ENCODE results near the gene MYO18B.

The MYO18B gene

DNA sequence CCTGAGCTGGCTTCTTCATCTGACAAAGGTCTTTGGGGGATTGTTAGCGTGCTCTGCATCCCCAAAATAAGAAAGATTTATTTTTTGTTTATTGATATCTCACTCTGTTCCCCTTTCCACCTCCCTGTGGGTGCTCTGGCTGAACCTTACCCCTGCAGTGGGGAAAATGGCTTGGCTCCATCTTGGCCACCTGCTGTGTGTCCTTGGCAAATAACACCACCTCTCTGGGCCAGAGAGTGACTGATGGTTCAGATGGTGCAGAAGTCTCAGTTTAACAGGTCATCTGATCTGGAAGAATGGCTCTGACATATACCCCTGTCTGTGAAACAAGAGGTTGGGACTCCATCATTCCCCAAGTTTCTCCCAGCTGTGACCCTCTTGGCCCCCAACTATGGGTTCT is 157.6 kb downstream of the MYO18B start:
- no peak for DNase-seq (ENCODE audit: low read depth in 2 of 2)

DNA sequence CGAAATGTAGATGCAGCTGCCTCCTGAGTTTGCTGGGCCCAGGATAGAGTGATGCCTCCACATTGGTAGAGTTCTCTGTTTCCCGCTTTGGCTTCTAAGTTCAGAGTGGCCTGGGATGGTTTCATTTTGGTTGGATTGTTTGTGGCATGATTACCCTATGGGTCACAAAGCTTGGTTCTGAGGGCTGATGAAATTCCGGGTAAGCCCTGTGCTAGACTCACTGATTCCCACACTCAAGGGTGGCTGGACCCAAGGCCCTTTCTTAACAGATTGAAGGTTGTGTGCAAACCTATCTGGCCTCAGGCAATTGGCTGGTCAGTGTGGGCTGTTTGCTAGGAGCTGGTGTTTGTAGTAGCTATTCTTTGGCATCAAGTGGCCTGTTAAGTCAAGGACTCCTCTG is 158.4 kb downstream of the MYO18B start:
- DNase-seq (ENCODE audit: low read depth in 2 of 2): no peak

DNA sequence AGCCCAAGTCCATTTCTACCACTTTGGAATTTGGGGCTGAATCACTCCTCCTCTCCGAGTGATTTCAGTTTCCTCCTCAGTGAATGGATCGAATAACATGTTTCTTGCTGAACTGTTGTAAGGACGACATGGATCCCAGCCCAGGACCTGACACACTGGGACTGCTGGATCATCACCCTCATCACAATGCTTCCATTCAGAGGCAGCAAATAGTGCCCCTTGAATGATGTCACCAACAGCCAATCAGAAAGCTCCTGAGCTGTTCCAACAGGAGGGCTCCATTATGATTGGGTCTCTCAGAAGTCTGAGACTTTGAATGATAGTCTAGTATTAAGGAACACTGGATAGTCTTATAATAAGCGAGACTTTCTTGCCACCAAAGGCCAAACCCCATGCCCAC is 158.9 kb downstream of the MYO18B start:
- no peak for DNase-seq (ENCODE audit: low read depth in 2 of 2)

DNA sequence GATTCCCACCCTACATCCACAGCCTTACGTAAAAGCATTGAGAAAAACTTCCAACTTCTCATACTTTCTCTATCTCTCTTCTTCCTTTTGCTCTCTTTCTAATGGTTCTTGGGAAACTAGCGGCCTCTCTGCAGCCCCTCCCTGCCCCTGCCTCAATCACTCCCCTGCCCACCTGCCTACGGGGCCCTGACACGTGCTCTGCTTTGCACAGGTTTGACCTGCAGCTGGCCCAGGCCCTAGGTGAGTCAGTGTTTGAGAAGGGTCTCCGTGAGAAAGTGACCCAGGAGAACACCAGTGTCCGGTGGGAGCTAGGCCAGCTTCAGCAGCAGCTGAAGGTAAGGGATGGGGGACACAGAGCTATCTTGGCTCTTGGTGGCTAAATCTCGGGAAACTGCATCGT is 160.4 kb downstream of the MYO18B start:
- DNase-seq (ENCODE audit: low read depth in 2 of 2): no peak

DNA sequence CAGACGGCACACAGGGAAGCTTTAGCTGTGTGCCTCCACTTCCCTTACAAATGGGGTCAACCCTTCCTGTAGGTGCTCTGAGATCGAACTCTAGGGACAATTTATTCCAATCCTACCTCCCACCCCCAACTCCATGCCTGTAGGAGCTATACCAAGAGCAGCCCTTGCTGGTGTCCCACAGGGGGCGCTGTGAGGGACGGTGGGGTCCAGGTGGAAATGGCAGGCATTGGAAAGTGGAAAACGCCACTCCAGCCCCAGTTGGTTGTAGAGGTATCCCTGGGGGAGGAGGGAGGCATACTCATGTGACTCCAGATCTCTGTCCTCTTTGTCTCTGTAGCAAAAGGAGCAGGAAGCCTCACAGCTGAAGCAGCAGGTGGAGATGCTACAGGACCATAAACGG is 161.3 kb downstream of the MYO18B start:
- no peak for DNase-seq (ENCODE audit: low read depth in 2 of 2)

DNA sequence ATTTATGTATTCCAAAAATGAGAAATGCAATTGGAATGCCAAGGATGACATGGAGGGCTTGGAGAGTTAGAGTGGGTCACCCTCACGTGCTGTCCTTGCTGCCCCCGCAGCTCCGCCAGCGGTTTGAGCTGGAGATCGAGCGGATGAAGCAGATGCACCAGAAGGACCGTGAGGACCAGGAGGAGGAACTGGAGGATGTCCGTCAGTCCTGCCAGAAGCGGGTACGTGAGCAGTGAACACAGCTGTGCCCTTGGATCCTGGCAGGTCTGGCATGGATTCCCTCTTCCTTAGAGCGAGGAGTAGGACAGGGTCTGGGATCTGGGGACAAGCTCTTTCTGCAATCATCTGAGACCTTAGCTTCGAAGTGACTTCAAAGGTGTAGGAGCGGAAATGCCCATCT is 166.2 kb downstream of the MYO18B start:
- no peak for DNase-seq (ENCODE audit: low read depth in 2 of 2)

DNA sequence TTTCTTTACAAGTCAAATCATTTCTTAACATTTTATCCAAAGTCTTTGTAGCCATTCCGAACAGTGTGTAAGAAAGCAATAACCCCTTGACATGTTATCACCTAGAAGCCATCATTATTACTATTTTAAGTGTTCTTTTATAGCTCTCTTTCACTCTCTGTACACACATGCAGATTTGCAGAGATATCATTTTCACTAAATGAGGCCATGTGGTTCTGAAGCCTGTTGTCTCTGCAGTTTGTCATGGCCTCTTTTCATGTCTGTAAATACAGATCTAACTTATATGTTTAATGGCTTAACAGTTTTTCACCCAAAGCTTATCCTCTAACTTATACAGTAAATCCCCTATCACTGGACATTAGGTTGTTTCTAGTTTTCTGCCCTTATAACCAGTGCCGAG is 166.8 kb downstream of the MYO18B start:
- DNase-seq (ENCODE audit: low read depth in 2 of 2): no peak

DNA sequence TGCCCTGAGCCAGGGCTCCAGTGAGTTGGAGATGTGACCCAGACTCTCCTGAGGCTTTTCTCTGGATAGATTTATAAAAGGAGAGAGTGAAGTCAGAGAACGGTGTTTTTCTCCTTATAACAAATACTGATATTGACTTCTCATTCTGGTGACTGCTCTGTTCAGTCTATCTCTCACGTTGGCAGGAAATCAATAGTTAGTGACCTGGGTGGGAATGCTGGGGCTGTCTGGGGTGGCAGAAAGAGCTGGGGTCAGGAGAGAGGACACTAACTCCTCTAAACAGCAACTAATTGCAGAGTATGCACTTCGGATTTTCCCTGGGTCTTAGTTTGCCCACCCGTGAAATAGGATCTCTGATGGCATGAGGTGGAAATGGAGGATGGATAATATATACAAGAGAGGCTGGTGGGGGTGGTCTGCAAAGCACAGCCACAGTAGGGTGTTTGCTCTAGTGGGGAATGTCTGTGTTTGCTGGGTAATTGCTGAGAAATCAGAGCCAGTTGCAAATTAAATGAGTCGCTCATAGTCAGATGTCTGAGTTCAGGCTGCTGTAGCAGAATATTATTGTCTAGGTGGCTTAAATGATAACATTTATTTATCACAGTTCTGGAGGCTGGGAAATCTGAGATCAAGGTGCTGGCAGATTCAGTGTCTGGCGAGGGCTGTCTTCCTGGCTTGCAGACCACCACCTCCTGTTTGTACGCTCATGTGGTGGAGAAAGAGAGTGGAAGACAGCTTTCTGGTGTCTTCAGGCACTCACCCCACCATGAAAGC is 167.8 kb downstream of the MYO18B start:
- DNase-seq (ENCODE audit: low read depth in 2 of 2): no peak

DNA sequence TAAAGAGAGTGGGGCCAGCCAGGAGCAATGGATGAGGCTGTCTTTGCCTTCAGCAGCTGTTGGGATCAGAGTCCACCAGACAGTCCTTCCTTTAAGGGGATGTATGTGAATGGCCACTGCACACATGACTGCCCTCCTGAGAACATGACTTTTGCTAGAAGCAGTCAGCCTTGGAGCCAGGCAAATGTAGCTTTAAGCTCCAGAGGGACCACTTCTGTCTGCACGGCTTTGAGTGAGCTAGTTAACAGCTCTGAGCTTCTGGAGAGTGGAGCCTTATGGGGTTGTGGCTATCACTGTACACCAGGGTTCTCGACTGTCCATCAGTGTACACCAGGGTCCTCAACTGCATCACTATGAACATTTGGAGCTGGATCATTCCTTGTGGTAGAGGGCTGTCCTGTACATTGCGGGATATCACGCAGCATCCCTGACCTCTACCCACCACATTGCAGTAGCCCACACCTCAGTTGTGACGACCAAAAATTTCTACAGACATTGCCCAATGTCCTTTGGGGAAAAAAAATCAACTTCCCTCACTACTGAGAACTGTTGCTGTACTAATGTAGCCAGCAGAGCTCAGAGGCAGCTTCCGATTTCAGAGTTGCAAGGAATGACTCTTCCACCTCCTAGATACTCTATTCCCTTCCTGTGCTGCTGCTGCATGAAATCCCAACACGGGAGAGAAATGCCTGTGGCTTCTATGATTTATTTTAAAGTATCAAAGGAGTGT is 169.4 kb downstream of the MYO18B start:
- DNase-seq (ENCODE audit: low read depth in 2 of 2): no peak

DNA sequence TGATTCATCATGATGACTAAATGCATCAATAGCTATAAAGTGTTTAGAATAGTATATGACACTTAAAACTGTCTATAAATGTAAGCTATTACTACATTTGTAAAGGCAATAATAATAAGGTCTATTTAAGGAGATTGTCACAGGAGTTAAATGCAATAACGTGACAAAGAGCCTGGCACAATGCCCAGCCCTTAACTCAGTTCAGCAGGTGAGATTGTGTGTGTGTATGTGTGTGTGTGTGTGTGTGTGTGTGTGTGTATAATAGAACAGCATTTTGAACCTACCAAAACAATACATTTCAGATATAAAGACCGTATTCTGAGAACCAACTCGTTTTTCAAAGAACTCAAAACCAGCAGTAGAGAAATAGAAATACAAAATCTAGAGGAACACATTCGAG is 177.5 kb downstream of the MYO18B start:
- no peak for DNase-seq (ENCODE audit: low read depth in 2 of 2)

DNA sequence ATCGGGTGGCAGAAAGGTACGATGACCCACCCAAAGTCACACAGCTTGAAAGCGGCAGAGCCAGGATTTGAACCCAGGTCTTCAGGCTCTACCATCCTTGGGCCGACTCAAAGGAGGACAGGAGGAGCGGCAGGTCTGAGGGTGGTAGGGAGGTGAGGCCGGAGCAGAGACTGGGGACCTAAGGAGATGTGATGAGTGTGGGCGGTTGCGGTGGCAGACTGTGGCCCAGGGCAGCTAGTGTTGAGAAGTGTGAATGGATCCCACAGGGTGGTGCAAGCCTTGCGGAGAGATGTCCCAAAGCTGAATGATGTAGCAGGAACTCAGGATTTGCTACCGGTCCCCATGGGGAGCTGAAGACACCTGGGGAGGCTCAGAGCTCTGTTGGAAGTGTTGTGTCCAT is 180.2 kb downstream of the MYO18B start:
- no peak for DNase-seq (ENCODE audit: low read depth in 2 of 2)

DNA sequence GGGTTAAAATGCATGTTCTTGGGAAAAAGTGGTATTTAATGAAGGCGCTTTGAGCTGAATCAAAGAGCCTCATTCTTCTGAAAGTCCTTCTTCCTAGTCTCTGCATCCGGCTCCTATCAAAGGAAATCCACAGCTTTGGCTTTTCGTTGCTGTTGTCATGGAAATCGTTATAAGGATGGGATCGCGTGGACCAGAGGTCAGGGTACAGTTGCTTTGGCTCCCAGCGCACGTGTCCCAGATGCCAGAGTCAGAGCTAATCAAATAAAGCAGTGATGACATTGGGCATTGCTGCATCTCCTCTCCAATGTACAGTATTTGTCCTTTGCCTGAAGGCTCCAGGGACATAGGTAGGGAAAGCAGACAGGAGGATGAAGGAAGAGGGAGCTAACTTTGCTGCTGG is 181.9 kb downstream of the MYO18B start:
- no peak for DNase-seq (ENCODE audit: low read depth in 2 of 2)

DNA sequence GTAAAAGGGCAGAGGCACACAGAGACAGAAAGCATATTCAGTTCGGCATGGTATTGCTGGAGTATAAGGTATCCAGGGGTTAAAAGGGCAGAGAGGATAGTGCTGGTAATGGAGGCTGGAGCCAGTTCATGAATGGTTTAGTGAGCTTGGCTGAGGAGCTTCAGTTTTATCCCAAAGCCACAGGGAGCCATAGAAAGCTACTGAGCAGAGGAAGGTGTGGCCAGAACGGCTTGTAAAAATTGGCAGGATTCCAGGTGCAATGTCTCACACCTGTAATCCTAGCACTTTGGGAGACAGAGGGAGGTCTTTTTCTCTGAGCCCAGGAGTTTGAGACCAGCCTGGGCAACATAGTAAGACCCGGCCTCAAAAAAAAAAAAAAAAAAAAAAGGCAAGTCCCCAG is 186.1 kb downstream of the MYO18B start:
- DNase-seq (ENCODE audit: low read depth in 2 of 2): no peak

DNA sequence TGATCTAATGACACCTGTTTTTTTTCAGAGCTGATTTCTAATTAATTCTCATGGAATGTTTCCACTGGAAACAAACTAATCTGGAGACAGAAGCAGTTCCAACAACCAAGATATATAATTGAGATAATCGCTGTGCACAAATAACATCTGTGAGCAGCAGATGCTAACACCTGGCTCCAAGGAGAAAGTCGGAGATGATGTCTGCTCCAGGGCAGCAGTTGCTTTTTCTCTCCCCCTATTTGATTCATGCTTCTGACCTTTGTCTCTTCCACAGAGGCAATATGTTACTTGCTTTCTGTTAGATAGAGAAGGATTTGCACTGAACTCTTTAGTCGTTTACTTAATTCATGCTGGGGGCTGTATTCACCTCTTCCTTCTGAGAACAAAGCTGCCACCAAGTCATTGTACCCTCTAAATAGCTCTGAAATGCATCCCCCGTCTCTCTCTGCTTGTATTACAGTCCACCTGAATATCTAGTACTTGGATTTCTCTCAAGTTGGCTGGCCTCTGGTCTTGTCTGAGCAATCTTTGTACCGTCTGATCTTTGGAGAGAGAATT is 187.4 kb downstream of the MYO18B start:
- DNase-seq (ENCODE audit: low read depth in 2 of 2): no peak

DNA sequence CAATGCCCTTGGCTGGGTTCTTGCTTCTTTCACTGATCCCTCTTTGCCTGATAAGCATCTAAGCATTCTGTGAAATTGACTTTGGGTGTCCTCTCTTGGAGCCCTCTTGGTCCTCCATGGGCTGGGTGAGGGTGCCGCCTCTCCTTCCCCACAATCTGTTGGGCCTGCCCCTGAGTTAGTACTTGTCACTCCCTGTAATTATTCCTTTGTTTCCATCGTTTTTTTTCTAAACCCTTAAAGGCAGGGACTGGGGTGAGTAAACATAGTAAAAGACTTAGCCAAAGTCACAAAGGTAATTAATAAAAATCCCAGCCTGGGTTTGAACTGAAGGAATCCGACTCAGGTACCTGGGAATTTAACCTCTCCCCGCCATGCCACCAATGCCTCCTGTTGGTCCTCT is 188.1 kb downstream of the MYO18B start:
- no peak for DNase-seq (ENCODE audit: low read depth in 2 of 2)

DNA sequence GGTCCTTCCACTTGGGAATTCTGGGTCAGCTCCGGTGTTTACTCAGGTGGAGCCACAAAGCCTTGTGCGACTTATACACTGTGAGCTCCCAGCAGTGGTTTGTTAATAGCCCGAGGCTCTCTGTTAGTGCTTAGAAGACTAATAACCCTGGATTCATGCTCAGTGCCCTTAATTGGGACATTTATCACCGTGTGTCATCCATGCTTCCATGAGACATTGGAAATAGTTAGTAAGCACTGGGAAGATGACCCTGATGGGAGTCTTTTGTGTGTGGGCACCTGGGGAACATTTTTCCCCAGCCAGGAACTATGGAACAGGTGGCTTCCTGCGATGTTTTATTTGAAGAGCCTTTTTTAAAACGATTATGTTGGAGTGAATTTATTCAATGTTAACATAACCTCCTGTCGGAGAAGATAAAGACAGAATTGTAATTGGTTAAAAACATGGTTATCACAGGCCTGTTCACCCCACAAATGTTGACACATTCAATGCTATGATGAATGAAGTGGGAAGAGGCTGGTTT is 188.9 kb downstream of the MYO18B start:
- DNase-seq (ENCODE audit: low read depth in 2 of 2): no peak

DNA sequence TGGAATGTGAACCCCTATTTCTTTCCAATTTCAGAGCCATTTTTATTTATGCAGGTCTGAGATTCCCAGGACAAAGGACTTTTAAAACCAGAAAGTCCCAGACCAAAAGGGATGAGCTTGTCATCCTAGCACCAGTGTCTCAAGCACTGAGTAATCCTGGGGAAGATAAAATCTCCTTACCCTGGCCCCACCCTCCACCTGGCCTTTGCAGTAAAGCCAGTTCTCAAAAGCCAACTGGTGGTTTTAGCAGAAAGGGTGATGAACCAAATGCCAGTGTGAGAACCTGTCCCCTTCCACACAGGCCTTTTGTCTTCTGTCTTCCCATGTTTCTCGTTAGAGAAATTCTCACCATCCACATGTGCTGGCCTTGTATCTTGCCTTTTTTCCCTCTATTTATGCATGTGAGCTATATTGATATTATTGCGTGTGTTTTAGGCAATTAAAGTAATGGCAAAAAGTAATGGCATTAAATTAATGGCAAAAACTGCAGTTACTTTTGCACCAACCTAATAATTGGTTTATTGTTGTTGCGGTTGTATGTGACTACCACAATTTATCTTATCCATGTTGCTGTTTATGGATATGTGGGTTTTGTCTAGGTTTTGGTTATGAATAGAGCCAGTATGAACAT is 191.3 kb downstream of the MYO18B start:
- DNase-seq (ENCODE audit: low read depth in 2 of 2): no peak

DNA sequence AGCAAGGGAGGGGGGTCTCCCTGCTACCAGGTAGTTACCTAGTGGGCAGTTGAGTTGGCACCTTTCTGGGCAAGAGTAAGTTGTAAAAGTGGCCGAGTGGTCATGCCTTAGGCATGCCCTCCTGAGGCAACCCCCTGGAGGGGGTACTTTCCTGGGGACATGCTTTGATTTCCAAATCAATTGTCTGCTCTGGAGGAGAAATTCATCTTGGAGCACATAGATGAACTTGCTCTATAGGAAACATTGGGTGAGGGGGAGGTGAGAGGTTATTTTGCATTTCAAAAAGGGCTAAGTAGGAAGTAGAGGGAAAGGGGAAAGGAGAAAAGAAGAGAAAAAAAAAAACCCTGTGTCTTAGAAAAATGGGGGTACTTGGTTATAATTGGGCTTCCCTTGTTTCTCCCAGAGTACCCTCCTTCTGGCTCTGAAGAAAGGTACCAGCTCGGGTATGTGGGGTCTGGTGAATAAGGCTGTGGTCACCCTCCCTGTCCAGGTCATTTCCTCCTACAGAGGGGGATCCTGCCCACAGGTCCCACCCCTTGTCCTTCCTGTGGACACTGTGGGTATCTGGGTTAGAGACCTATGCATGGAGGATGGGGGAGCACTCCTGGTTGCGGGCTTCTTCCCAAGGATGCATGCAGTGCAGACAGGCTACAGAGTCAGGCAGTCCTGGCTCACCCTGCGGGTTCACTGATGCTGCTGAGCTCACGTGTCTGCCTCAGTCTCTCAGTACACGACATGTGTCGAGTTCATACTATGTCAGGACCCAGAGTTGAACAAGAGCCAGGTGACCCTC is 193.5 kb downstream of the MYO18B start:
- DNase-seq (ENCODE audit: low read depth in 2 of 2): no peak

DNA sequence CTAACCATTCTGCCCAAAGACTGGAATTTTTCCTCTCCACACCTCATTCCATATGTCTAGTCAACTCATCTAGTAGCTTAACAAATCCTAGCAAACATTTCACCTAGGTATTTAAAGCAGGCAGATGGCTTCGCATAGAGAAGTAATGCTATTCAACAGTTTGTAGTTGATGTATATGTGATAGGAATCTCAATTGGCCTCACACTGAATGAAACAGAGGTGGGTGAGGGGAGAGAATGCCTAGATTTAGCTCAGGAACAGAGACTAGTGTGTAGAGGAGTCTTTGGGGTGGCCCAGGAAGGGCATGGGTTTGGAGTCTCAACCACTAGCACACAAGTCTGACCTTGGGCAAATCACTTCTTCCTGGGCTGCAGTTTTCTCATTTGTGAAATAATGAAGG is 196.2 kb downstream of the MYO18B start:
- no peak for DNase-seq (ENCODE audit: low read depth in 2 of 2)

DNA sequence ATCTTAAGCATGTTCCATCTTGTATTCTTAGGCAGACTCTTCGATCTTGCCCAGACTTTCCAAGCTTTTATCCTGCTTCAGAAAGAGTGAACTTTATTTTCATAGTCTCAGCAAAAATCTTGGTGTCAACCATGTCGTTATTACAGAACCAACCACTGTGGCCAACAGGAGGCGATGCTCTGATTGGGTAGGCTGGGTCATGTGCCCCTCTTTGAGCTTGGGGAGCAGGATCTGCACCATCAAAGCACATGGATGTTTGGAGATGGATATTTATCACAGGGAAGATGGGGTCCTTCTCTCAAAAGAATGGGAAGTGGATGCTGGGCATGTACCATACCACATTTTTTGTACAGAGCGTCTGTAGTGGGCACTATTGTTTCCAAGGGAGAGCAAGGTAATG is 197.4 kb downstream of the MYO18B start:
- no peak for DNase-seq (ENCODE audit: low read depth in 2 of 2)

DNA sequence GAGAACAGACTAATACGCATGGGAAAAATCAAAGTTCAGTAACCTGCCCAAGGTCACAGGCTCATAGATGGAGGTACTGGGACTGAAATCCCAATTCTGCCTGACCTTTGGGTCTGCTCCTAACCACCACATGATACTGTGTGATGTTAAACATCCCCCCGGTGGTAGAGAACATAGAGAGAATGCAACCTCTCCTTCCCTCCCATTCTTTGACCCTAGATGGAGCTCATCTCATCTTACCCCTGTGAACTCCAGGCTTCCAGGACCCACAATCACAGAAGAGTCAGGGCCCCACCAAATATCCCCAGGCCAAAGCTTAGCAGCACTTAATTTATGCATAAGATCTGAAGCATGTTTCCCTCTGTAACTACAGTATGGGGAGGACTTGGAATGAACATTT is 198.5 kb downstream of the MYO18B start:
- no peak for DNase-seq (ENCODE audit: low read depth in 2 of 2)
